ENCODE results near the gene CCDC68. TPM values are rescaled to one million over a fixed set of nuclear protein-coding genes. Genes with fewer than 3 reads are reported as not detected.

Gene CCDC68
- total RNA-seq, 1 experiment from 2014 or later, result not detected

- Histone ChIP-seq H3K27ac (ENCODE audit: low read length) (no peak overlapping the region), H3K4me1 (ENCODE audit: low read length) (no peaks in the 10 kb centered on the region), H3K27me3 (ENCODE audit: low read length) (no peaks in the 10 kb centered on the region), H3K79me2 (ENCODE audit: low read length) (no peaks in the 10 kb centered on the region), H3K9ac (ENCODE audit: low read length) (no peak overlapping the region), H3K36me3 (ENCODE audit: insufficient read depth, low read length) (no peaks in the 10 kb centered on the region), H3K4me2 (ENCODE audit: low read depth, low read length, poor library complexity, severe bottlenecking) (no peak overlapping the region), H2AFZ (ENCODE audit: low read length) (no peak overlapping the region), H3K9me2 (replicated peaks; ENCODE audit: insufficient read depth, low read length) (no peaks in the 10 kb centered on the region), H3K4me3 (ENCODE audit: low read length) (no peak overlapping the region), H4K20me1 (ENCODE audit: insufficient read depth, low read depth, low read length) (no peaks in the 10 kb centered on the region), H3K9me3 (ENCODE audit: low read length) (no peaks in the 10 kb centered on the region)
- no peak for DNase-seq
Measured at GRCh38 chr18:54877076-54877475, 82.2 kb downstream of the CCDC68 start.

GRCh38 chr18:54875063-54875462, 84.2 kb downstream of the CCDC68 start:
- H3K4me1 ChIP-seq (ENCODE audit: low read length), result no peaks in the 10 kb centered on the region
- H3K36me3 ChIP-seq (ENCODE audit: insufficient read depth, low read length), result no peaks in the 10 kb centered on the region
- no peaks in the 10 kb centered on the region for H3K9me3 ChIP-seq (ENCODE audit: low read length)
- no peak overlapping the region for H3K27ac ChIP-seq (ENCODE audit: low read length)
- H4K20me1 ChIP-seq (ENCODE audit: insufficient read depth, low read depth, low read length), result no peaks in the 10 kb centered on the region
- DNase-seq, result no peak
- no peaks in the 10 kb centered on the region for H3K27me3 ChIP-seq (ENCODE audit: low read length)
- H3K4me3 ChIP-seq (ENCODE audit: low read length), result no peak overlapping the region
- no peak overlapping the region for H2AFZ ChIP-seq (ENCODE audit: low read length)
- no peak overlapping the region for H3K9ac ChIP-seq (ENCODE audit: low read length)
- no peak overlapping the region for H3K4me2 ChIP-seq (ENCODE audit: low read depth, low read length, poor library complexity, severe bottlenecking)
- H3K9me2 ChIP-seq (replicated peaks; ENCODE audit: insufficient read depth, low read length), result no peaks in the 10 kb centered on the region
- H3K79me2 ChIP-seq (ENCODE audit: low read length), result no peaks in the 10 kb centered on the region

DNA sequence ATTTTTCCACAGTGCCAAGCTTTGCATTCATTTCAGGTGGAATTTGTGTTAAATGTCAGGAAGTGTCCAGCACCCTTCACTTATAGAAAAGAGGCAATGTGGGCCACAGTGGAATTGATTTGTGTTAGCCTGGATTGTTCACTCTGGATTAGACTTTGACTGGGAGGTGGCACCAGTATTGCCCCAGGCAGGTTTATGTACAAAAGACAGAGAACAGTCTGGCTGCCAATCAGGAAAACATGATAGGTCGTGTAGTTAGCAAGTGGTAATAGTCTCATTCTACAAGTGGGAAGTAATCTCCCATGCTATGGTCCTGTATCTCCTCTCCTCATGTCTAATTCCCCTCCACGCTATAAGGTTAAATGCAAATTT, 85.4 kb downstream of the CCDC68 start:
- Histone ChIP-seq H3K27me3 (ENCODE audit: low read length) (no peaks in the 10 kb centered on the region), H3K4me2 (ENCODE audit: low read depth, low read length, poor library complexity, severe bottlenecking) (no peak overlapping the region), H3K4me3 (ENCODE audit: low read length) (no peak overlapping the region), H3K9ac (ENCODE audit: low read length) (no peak overlapping the region), H3K9me3 (ENCODE audit: low read length) (no peaks in the 10 kb centered on the region), H4K20me1 (ENCODE audit: insufficient read depth, low read depth, low read length) (no peaks in the 10 kb centered on the region), H3K79me2 (ENCODE audit: low read length) (no peaks in the 10 kb centered on the region), H3K9me2 (replicated peaks; ENCODE audit: insufficient read depth, low read length) (no peaks in the 10 kb centered on the region), H3K4me1 (ENCODE audit: low read length) (no peaks in the 10 kb centered on the region), H3K36me3 (ENCODE audit: insufficient read depth, low read length) (no peaks in the 10 kb centered on the region), H3K27ac (ENCODE audit: low read length) (no peak overlapping the region), H2AFZ (ENCODE audit: low read length) (no peak overlapping the region)
- no peak for DNase-seq

DNA sequence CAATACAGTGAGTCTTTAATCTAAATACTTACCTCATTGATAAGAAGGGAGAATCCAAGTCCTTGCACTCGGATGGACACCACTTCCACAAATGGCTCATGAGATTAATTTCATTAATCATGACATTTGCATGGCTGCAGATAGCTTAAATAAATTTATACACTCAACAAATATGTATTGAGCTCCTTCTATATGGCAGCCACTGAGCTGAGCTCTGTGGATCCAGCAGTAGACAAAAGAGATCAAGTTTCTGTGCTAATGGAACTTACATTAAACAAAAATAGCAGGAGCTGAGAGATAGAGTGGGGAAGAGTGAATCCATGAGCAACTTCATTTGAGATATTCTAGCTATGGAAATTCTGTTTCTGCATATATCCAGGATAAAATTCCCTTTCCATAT, 86.6 kb downstream of the CCDC68 start:
- H3K9ac ChIP-seq (ENCODE audit: low read length), result no peak overlapping the region
- H3K4me3 ChIP-seq (ENCODE audit: low read length), result no peak overlapping the region
- H3K79me2 ChIP-seq (ENCODE audit: low read length), result no peaks in the 10 kb centered on the region
- H3K4me1 ChIP-seq (ENCODE audit: low read length), result no peaks in the 10 kb centered on the region
- no peak overlapping the region for H3K27ac ChIP-seq (ENCODE audit: low read length)
- H3K9me3 ChIP-seq (ENCODE audit: low read length), result no peaks in the 10 kb centered on the region
- no peaks in the 10 kb centered on the region for H3K27me3 ChIP-seq (ENCODE audit: low read length)
- no peak overlapping the region for H3K4me2 ChIP-seq (ENCODE audit: low read depth, low read length, poor library complexity, severe bottlenecking)
- H3K36me3 ChIP-seq (ENCODE audit: insufficient read depth, low read length), result no peaks in the 10 kb centered on the region
- no peak for DNase-seq
- H3K9me2 ChIP-seq (replicated peaks; ENCODE audit: insufficient read depth, low read length), result no peaks in the 10 kb centered on the region
- H4K20me1 ChIP-seq (ENCODE audit: insufficient read depth, low read depth, low read length), result no peaks in the 10 kb centered on the region
- H2AFZ ChIP-seq (ENCODE audit: low read length), result no peak overlapping the region

DNA sequence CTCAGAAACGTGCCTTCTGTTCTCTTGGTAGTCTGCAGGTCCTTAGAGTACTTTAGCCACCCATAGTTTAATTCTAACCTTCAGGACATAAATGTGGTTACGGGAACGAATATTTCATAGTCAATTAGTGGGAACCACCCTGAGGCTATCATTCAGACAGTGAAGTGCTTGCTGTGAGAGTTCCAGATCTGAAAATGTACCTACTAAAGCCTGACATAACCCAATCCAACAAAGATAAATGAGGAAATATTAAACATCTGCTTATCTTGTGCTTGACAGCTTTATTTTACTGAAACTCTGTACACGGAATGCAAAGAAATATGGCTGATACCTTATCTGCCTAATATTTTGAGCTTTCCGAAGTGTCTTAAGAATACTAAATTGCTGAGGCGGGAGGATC, 88.0 kb downstream of the CCDC68 start:
- no peak overlapping the region for H3K4me2 ChIP-seq (ENCODE audit: low read depth, low read length, poor library complexity, severe bottlenecking)
- no peak for DNase-seq
- no peak overlapping the region for H3K27ac ChIP-seq (ENCODE audit: low read length)
- no peak overlapping the region for H3K4me3 ChIP-seq (ENCODE audit: low read length)
- no peaks in the 10 kb centered on the region for H3K4me1 ChIP-seq (ENCODE audit: low read length)
- H4K20me1 ChIP-seq (ENCODE audit: insufficient read depth, low read depth, low read length), result no peaks in the 10 kb centered on the region
- H3K27me3 ChIP-seq (ENCODE audit: low read length), result no peaks in the 10 kb centered on the region
- H2AFZ ChIP-seq (ENCODE audit: low read length), result no peak overlapping the region
- H3K9me3 ChIP-seq (ENCODE audit: low read length), result no peaks in the 10 kb centered on the region
- no peak overlapping the region for H3K9ac ChIP-seq (ENCODE audit: low read length)
- H3K9me2 ChIP-seq (replicated peaks; ENCODE audit: insufficient read depth, low read length), result no peaks in the 10 kb centered on the region
- no peaks in the 10 kb centered on the region for H3K36me3 ChIP-seq (ENCODE audit: insufficient read depth, low read length)
- no peaks in the 10 kb centered on the region for H3K79me2 ChIP-seq (ENCODE audit: low read length)

- H3K27me3 ChIP-seq (ENCODE audit: low read length), result no peaks in the 10 kb centered on the region
- no peak overlapping the region for H2AFZ ChIP-seq (ENCODE audit: low read length)
- no peaks in the 10 kb centered on the region for H4K20me1 ChIP-seq (ENCODE audit: insufficient read depth, low read depth, low read length)
- no peaks in the 10 kb centered on the region for H3K36me3 ChIP-seq (ENCODE audit: insufficient read depth, low read length)
- no peak overlapping the region for H3K9ac ChIP-seq (ENCODE audit: low read length)
- H3K79me2 ChIP-seq (ENCODE audit: low read length), result no peaks in the 10 kb centered on the region
- DNase-seq, result no peak
- H3K27ac ChIP-seq (ENCODE audit: low read length), result no peak overlapping the region
- H3K4me1 ChIP-seq (ENCODE audit: low read length), result no peaks in the 10 kb centered on the region
- no peaks in the 10 kb centered on the region for H3K9me3 ChIP-seq (ENCODE audit: low read length)
- H3K4me3 ChIP-seq (ENCODE audit: low read length), result no peak overlapping the region
- no peak overlapping the region for H3K4me2 ChIP-seq (ENCODE audit: low read depth, low read length, poor library complexity, severe bottlenecking)
- H3K9me2 ChIP-seq (replicated peaks; ENCODE audit: insufficient read depth, low read length), result no peaks in the 10 kb centered on the region
Measured at GRCh38 chr18:54867131-54867530, 92.1 kb downstream of the CCDC68 start.

DNA sequence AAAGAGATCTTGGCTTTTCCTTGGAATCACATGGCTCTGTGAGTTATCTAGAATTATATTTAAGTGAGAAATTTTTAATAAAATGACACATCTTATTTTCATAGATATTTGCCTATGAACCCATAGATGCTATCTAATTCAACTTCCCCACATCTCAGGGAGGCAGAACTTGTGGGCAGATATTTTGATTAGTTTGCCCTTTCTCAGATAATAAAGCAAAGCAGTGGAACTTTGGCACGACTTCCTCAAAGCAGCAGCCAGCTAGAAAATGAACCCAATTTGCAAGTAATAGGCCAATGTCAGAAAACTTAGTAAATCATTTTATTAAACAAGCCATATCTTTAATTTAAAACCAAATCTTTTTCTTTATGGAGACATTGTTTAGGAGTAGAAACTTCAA, 98.3 kb downstream of the CCDC68 start:
- H3K4me1 ChIP-seq (ENCODE audit: low read length), result no peaks in the 10 kb centered on the region
- no peaks in the 10 kb centered on the region for H3K9me3 ChIP-seq (ENCODE audit: low read length)
- H3K36me3 ChIP-seq (ENCODE audit: insufficient read depth, low read length), result no peaks in the 10 kb centered on the region
- H2AFZ ChIP-seq (ENCODE audit: low read length), result no peak overlapping the region
- no peak overlapping the region for H3K27ac ChIP-seq (ENCODE audit: low read length)
- no peak overlapping the region for H3K4me2 ChIP-seq (ENCODE audit: low read depth, low read length, poor library complexity, severe bottlenecking)
- H3K9me2 ChIP-seq (replicated peaks; ENCODE audit: insufficient read depth, low read length), result no peaks in the 10 kb centered on the region
- H3K79me2 ChIP-seq (ENCODE audit: low read length), result no peaks in the 10 kb centered on the region
- no peaks in the 10 kb centered on the region for H4K20me1 ChIP-seq (ENCODE audit: insufficient read depth, low read depth, low read length)
- no peak overlapping the region for H3K9ac ChIP-seq (ENCODE audit: low read length)
- H3K27me3 ChIP-seq (ENCODE audit: low read length), result no peaks in the 10 kb centered on the region
- no peak overlapping the region for H3K4me3 ChIP-seq (ENCODE audit: low read length)
- peak; percentile 43 for DNase-seq

DNA sequence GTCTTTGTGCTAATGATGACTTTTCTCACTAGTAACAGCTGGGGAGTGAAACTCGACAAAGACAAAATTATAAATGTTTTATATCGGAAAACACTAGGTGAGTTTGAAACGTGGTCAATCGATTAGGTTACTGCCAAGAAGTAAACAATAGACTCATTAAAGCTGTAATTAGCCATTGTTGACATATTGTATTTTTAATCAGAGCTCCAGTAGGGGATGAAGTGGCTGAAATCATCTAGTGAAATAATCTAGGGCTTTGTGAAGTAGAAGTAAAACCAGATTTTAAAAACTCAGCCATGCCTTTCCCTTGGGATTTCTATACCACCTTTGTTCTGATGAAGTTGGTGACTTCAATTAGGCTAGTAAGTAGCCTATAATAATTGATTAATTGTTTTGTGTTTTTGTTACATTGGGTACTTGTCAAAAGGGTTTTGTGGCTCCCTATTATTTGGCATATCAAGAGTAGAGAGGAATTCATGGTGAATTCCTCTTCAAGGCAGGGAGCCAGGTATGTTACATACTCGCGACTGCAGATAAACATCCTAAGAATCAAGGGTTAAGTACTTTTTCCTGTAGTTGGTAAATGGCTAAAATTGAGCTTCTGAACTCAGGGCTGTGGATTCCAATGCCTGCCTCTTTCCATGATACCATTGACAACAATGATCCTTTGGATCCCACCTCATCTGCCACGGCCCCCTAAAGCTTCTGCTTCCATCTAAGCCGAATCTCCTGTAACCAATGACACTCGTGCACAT, 99.4 kb downstream of the CCDC68 start:
- no peak overlapping the region for H3K4me3 ChIP-seq (ENCODE audit: low read length)
- H3K4me1 ChIP-seq (ENCODE audit: low read length), result no peaks in the 10 kb centered on the region
- H3K79me2 ChIP-seq (ENCODE audit: low read length), result no peaks in the 10 kb centered on the region
- no peak overlapping the region for H2AFZ ChIP-seq (ENCODE audit: low read length)
- DNase-seq, result no peak
- no peaks in the 10 kb centered on the region for H3K27me3 ChIP-seq (ENCODE audit: low read length)
- no peaks in the 10 kb centered on the region for H3K9me3 ChIP-seq (ENCODE audit: low read length)
- no peaks in the 10 kb centered on the region for H4K20me1 ChIP-seq (ENCODE audit: insufficient read depth, low read depth, low read length)
- no peak overlapping the region for H3K9ac ChIP-seq (ENCODE audit: low read length)
- no peak overlapping the region for H3K27ac ChIP-seq (ENCODE audit: low read length)
- H3K36me3 ChIP-seq (ENCODE audit: insufficient read depth, low read length), result no peaks in the 10 kb centered on the region
- H3K4me2 ChIP-seq (ENCODE audit: low read depth, low read length, poor library complexity, severe bottlenecking), result no peak overlapping the region
- H3K9me2 ChIP-seq (replicated peaks; ENCODE audit: insufficient read depth, low read length), result no peaks in the 10 kb centered on the region

Data from Karpas-422 (cell line).